Gastrocnemius medialis (tissue), 4 donors: ENCODE results near the gene DCDC1.

Source experiments
- CTCF ChIP-seq, 5 experiments: fragments of 450-650 bp in 3 of 5; fragments of 200-600 bp in 2 of 5; sonication (generic) in 2 of 5; IDR thresholded peaks in 4 of 5; conservative IDR thresholded peaks in 1 of 5; 1 replicate in 4 of 5; 2 replicates in 1 of 5; pipeline ENCODE4 v1.5.1; 2016 to 2019; ENCODE audit warnings: antibody characterized with exemption in 5 of 5, mild to moderate bottlenecking in 3 of 5, moderate library complexity in 3 of 5
- POLR2A ChIP-seq, 2 donors: fragments of 450-650 bp; IDR thresholded peaks; one replicate each; pipeline ENCODE4 v1.6.1; 2017; ENCODE audit warnings: antibody characterized with exemption in 2 of 2, mild to moderate bottlenecking in 2 of 2, moderate library complexity in 2 of 2

GRCh38 chr11:30908272-30908671, 461.3 kb downstream of the DCDC1 start:
- TF ChIP-seq CTCF (IDR thresholded peaks at IDR 0.05 in 4 of 5, conservative IDR thresholded peaks at IDR 0.05 in 1 of 5), result no peak
- TF ChIP-seq POLR2A (IDR thresholded peaks at IDR 0.05), result no peak
